HG02610 (cell line): Measurements from ENCODE around the gene WDR35.
"Not testable (repeated sequence)": the region's sequence is repeated elsewhere in the genome, so short reads cannot be mapped to it uniquely, and the experiment has no call there.

ENCODE experiments used
- ATAC-seq: cut with Tn5 transposase; IDR thresholded peaks from one replicate; pipeline ENCODE4 v1.9.1; 2021; ENCODE audit warnings: mild to moderate bottlenecking, moderate library complexity; ENCODE audit not compliant: unreplicated experiment

Gene WDR35

DNA sequence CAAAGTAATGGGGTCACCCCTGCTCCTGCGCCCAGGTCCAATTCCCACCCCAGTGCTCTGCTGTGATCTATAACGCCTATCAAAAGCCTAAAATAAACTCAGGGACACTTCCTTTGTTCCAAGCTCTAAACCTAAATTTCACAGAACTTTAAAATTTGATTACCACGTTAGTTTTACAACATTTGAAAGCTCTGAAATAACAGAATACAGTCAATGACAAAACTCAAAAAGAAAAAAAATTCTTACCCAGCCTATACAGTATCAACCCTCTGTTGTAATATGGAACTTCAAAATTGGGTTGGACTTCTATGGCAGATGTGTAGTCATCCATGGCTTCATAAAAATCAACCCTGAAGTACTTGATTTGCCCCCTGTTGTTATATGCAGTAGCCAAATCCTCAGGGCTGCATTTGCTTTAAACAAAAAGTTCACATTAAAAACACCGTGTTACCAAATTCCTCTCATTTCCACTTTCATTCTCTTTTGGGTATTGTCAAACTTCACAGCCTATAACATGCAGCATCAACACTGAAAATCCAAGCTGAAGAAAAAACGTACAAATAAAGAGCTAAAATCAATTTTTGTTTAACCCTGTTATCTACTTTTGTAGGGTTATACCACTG, 92.2 kb downstream of the WDR35 start:
- no peak for ATAC-seq

DNA sequence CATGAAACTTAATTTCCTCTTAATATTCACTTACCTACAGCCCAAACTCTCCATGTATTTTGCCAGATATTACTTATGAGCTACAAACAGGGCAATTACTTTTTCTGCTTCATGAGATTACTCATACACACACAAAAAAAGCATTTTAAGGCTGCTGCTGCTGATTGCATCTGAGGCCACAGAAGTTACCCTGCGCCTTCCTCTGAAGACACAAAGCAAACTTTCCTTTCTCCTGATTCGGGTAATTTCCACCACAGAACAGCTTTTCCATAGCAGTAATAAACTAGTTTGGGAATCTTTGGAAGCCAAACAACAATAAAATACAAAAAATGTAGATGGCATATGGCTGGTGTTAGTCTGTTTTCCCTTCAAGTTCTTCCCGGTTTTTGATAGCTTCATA, 94.4 kb downstream of the WDR35 start:
- no peak for ATAC-seq

DNA sequence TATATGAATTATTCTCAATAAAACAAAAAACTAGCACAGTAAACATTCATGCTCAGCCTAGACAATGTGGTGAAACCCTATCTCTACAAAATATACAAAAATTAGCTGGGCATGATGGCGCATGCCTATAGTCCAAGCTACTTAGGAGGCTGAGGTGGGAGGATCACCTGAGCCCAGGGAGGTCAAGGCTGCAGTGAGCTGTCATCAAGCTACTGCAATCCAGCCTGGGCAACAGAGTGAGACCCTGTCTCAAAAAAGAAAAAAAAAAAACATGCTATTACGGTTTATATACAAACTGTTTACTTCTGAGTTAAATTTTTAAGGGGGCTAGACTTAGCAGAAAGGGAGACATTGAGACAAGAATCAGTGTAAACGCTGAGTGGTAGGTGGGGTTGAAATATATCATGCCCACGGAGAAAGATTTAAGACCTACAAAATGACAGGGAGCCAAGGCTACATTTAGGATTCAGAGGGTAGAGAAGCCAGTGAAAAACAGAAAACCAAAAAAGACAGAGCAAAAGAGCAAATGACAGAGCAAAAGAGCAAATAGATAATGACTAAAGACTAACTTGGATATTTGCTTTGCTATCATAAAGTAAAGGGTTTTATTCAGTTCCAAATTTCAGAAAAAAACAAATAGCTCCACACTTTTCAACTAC, 95.6 kb downstream of the WDR35 start:
- peak; percentile 14 for ATAC-seq

- ATAC-seq = peak; percentile 81
These were observed 96.3 kb downstream of the WDR35 start for GRCh38 chr2:19893520-19894133.

DNA sequence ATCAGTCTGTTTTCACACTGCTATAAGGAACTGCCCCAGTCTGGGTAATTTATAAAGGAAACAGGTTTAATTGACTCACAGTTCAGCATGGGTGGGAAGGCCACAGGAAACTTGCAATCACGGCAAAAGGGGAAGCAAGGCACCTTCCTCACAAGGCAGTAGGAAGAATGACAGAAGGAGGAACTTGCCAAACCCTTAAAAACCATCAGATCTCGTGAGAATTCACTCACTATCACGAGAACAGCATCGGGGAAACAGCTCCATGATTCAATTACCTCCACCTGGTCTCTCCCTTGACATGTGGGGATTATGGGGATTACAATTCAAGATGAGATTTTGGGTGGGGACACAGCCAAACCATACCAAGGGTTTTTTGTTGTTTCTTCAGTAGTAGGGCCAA, 97.9 kb downstream of the WDR35 start:
- ATAC-seq = not testable (repeated sequence)

DNA sequence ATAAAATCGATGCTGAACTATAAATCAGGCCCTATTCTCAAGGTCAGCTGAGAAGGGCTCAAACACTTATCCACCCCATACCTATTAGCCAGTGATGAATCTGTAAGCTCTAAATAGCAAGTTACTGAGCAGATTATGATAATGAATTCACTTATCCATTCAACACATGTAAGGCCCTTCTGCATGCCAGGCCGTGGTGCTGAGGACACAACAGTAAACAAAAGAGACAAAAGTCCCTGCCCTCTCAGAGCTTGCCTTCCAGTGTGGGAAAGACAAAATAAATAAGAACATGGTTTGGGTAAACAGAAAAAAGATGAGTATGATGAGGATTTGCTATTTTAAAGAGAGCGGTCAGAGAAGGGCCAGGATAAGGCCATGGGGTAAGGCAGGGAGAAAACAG, 99.8 kb downstream of the WDR35 start:
- ATAC-seq = no peak

DNA sequence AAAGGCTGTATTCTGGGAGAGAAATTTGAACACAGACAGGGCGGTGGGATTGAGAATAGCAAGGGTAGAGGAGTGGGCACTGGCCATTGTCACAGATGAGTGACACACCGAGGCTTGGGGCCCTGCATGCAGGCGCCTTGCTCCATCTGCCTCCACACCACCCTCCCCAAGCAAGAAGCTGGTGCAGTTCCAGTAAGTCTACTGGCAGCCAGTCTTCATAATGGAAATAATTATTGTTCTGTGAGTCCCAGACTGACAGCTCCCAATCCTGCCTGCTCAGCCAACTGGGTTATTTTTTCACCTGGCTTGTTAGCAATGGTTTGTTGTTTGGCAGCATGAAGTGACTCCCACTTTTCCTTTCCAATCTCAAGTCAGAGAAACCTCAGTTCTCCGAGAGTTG, 101.1 kb downstream of the WDR35 start:
- no peak for ATAC-seq

- no peak for ATAC-seq
These were observed 102.4 kb downstream of the WDR35 start for GRCh38 chr2:19887510-19887909.

GRCh38 chr2:19886261-19886660, 103.6 kb downstream of the WDR35 start:
- no peak for ATAC-seq

DNA sequence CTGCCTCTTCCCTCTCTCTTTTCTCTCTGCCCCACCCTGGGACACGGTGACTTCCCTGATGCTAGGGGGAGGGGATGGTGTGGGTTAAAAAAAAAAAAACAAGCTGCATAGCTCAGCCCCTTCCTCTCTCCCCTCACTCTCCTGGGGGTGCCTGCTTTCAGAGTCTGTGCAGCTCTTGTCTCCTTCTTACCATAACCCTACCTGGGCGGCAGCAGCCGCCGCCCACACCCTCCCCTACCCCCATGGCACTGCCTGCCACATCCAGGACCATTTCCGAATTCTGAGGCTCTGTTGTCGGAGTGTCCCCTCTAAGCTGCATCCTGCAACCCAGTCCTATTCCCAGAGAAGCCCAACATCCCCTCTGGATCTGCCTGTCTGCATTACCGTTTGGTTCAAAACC, 104.1 kb downstream of the WDR35 start:
- no peak for ATAC-seq

GRCh38 chr2:19883971-19884720, 105.8 kb downstream of the WDR35 start:
- no peak for ATAC-seq

DNA sequence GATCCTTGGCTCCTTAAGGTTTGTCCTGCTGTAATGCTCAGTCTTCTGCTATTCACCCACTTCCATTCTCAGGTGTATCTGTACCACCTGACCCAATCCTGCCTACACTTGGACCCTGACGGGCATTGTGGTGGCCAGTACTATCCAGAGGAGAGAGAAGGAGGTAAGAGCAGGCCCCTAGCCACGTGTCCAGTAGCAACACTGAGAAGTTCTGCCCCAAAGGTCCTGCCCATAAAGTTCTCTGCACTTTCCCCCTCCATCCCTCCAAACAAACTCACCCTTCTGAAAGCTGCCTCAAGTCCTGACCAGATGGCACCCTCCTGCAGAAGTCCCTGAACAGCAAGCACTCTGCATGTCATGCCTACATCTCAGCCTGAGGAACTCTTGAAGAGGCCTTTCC, 106.4 kb downstream of the WDR35 start:
- ATAC-seq = no peak

DNA sequence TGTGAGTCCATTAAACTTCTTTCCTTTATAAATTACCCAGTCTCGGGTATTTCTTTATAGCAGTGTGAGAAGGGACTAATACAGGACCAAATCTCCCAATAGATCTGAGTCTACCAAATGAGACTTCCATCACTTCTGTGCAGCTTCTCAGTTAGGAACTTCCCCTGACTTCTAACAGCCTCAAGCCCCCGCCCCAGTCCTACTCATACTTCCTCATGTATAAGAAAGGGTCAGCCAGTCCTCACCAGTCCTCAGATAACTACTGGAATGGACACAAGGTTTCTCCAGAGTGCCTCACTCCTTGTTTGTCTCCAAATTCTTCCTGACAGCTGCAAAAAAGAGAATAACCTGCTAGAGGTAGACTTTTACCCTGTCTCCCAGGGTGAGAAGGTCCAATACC, 107.6 kb downstream of the WDR35 start:
- no peak for ATAC-seq

DNA sequence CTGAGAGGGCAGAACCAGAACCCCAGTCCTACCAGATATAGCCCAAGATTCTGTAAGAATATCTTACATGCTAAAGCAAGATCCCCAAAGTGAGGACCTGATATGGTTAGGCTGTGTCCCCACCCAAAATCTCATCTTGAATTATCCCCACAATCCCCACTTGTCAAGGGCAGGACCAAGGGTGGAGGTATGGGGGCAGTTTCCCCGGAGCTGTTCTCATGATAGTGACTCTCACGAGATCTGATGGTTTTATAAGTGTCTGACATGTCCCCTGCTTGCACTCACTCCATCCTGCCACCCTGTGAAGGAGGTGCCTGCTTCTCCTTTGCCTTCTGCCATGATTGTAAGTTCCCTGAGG, 108.0 kb downstream of the WDR35 start:
- ATAC-seq = no peak

DNA sequence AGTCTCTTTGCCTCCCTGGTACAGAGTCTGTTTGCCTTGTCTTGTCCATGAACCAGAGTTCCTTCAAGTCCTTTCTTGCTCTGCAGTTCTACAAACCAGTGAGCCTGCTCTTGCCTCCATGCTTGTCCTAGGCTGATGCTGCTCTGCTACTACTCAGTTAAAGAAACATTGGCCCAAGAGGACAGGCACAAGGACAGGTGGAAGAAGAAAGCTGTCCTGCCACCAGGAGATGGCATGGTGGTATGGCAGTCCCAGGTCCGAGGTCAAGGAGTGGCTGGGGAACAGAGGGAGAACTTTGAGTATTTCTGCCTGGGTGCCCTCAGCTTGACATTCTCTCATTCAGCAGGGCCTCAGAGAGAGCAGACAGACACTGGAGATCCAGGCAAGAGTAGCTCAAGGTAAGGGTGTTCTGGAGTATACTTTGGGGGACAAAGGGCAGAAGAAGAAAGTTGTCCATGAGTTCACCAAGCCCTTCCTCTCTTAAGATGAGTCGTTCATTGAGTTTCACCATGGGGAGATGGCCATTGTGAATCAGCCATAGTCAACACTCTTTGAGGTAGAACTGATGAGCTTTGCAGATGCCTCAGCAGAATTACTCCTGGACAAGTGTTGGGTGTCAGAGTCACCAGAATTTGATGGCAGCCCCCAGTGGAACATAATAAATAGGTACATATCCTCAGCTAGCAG, 108.5 kb downstream of the WDR35 start:
- no peak for ATAC-seq

DNA sequence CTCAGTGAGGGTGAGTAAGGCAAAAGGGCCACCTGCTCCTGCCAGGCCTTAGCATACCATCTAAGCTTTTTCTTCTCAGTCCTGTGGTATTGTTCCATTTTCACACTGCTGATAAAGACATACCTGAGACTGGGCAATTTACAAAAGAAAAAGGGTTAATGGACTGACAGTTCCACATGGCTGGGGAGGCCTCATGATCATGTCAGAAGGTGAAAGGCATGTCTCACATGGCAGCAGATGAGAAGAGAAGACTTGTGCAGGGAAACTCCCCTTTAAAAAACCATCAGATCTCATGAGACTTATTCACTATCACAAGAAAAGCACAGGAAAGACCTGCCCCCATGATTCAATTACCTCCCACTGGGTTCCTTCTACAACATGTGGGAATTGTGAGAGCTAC, 109.7 kb downstream of the WDR35 start:
- ATAC-seq = not testable (repeated sequence)

DNA sequence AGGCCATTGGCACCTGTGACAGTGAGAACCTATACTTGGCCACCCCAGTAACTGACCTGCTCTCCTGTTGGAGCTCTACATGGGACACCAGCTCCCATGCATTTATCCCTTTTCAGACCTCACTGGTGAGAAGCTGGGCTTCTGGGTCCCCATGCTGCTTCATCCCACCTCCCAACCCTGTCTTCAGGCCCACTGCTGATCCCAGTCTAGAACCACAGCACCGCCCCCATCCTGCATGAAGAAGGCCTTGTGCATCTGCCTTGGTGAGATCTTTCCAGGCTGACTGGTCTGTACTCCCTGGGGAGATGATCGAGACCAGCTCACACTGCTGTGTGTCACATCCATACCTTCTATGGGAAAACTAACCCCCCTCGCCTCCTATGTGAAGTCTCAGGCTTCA, 110.8 kb downstream of the WDR35 start:
- ATAC-seq = no peak

DNA sequence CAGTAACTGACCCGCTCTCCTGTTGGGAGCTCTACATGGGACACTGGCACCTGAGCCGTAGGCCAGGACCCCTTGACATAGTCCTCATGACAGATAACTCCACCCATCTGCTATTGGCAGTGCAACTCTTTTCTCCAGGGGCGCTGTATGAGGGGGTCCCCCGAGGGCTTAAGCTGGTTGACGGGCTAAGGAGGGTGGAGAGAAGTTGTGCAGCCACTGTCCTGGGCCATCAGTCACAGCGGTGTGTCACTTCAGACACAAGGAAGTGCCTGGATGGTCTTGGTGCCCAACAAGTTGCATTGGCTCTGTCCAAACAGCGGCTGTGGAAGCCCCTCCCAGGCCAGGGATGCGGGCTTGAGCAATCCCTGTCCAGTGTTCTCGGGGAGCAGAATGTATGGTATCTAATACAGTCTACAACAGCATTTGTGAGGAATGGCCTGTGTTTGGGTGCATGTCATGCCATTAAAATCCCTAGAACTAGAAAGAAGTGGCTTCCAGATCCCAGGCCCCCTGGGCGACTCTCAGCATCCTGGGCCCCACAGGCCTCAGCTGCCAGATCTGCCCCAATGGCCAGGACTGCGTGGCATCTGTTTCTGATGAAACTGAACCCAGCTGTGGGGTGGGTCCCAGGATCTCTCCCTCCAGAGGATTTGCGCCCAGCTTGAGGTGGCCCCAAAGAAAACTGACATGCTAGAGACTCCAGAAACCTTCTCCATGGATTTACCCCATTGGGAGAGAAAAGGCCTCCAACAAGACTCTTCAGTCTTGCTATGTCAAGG, 111.4 kb downstream of the WDR35 start:
- ATAC-seq = no peak

GRCh38 chr2:19876751-19877150, 113.2 kb downstream of the WDR35 start:
- ATAC-seq = no peak

- ATAC-seq = no peak
These were observed 114.6 kb downstream of the WDR35 start for GRCh38 chr2:19875280-19875679.

DNA sequence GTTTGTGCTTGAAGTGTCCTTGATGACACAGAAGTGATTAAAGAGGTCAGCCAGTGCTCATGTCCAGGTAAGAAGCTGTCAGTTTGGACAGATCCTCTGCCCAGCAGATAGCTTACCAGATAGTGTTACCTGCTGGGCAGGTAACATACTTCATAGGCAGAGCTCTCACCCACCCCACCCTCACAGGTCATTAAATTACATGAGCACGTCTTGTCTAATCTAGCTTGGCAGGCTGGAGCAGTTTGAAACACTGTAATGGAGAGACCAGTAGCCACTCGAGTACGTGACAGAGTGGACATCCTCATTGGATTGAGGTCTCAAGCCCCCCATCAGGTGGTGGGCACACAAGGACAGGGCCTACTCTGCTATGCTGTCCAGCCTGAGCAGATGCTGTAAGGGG, 115.2 kb downstream of the WDR35 start:
- no peak for ATAC-seq
